HG03571 (cell line): ENCODE results near the gene LSS.
"Not testable (repeated sequence)": the region's sequence is repeated elsewhere in the genome, so short reads cannot be mapped to it uniquely, and the experiment has no call there.

Source experiments
- ATAC-seq: cut with Tn5 transposase; IDR thresholded peaks from one replicate; pipeline ENCODE4 v1.9.1; 2021; ENCODE audit not compliant: unreplicated experiment

Gene LSS

DNA sequence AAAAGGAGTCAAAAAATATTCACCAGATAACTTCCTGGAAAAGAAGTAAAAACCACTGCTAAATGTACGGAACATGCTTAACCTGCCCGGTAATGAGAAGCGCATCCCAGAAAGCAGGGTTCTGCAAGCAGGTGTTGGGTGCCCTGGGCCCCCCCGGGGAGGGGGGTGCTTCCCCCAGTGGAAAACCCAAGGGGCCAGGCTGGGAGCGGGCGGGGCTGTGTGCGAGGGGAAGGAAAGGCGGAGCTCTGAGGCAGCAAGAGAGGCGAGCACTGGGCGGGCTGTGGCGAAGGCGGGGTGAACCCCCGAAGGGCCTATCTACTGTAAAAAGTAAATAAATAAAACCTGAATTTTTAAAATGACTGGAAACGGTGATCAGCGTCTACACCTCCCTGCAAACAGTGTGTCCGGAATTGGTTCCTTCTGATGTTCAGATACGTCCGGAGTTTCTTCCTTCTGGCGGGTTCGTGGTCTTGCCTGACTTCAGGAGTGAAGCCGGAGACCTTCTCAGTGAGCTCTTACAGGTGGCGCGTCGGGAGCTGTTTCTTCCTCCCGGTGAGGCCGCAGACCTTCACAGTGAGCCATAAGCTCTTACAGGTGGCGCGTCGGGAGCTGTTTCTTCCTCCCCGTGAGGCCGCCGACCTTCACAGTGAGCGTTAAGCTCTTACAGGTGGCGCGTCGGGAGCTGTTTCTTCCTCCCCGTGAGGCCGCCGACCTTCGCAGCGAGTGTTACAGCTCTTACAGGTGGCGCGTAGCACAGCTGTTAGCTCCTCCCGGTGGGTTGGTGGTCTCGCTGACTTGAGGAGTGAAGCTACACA, 86.6 kb downstream of the LSS start:
- no peak for ATAC-seq

GRCh38 chr21:46140352-46141003, 88.1 kb downstream of the LSS start:
- not testable (repeated sequence) for ATAC-seq

DNA sequence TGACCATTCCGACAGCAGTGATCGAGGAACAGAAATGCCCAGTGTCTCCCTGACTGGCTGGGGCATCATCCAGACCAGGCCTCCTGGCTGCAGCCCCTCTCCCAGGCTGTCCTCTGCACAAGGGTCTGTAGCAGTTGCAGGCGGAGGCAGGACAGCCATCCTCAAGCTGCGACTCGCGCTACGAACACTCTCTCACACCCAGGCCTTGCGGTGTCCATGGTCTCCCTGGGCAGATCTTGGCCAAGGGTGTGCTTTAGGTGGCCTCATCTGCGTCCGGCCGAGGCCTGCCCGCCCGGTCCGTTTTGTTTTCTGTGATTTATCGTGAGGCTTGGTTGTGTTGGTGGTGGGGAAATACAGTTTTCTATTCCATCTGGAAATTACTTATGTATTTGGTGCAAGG, 88.9 kb downstream of the LSS start:
- no peak for ATAC-seq

DNA sequence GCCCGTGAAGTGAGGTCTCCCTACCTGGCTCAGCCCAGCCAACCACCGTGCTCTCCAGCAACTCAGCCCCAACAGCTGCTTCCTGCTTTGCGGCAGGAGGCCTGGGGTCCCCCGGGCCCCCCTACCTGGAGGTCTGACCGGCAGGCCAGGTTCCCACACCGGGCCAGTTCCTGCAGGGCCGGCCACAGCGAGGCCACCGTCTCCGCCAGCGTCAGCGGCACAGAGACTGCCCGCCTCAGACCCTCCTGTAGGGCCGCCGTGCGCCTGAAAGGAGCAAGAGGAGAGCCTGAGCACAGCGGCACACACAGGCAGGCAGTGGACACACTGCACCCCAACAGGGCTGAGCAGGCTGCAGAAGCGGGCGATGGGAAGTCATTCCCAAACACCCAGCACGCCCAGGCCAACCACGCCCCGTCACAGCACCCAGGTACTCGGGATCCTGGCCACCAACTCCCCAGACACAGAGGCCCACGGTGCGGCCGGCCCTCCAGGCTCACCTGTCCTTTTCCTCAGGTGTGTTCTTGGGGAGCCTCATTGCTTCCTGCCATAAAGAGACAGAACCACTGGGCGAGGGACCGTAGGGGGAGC, 90.1 kb downstream of the LSS start:
- no peak for ATAC-seq
